ACHN (cell line): ENCODE data around the gene LSM7.
A peak's percentile ranks its signal among the peaks of the same experiment; 100 is the strongest.

Source experiments
- DNase-seq: peaks from one replicate; pipeline ENCODE4 v3.0.0-alpha.2; 2015
- in situ Hi-C: cut with HindIII; loops from 2 replicates; pipeline ENCODE4 v1.10.0; 2017; ENCODE audit warnings: low sequenced_read_pairs, low pct_ligation_motif_present, low pct_unique_long_range_greater_than_20kb

The LSM7 gene

DNA sequence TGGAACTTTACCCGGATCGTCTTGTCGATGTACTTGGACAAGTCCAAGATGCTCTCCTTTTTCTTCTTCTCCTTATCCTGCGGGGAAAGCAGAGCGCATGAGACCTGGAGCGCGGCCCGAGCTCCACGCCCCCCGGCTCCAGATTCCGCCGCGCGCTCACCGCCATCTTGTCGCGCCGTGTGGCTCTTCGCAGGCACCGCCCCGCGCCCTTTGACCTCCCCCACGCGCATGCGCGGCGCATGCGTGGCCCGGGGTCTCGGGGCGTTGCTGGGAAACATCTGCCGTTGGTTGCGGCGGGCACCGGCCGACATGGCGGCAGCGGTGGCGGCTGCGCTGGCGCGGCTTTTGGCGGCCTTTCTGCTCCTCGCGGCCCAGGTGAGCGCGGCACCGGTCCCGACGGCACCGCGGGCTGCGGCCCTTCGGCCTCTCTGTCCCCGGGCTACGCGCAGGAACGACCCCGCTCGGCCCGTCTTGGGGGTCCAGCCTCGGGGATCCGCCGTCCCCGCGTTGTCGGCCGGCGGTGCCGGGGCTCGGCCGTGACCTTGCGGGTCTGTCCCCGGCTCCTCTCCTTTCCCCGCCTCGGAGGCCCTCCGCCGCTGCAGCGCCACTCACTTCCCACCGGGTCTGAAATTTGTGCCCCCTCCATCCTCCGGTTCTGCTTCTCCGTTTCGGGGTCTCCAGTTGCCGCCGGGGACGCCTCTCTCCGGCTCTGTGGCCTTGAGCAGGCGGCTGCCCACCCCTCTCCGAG, at the start of gene LSM7, which contains the start of gene SPPL2B:
LSM7 (minus strand) TSS at position 186 of the 748 bp plus-strand sequence; CDS start at position 166, 20 bp downstream.
SPPL2B (plus strand) TSS at position 284 of the 748 bp plus-strand sequence; CDS start at position 310, 26 bp downstream.
- peak; percentile 85 for DNase-seq
- in situ Hi-C loops = no loop called here

DNA sequence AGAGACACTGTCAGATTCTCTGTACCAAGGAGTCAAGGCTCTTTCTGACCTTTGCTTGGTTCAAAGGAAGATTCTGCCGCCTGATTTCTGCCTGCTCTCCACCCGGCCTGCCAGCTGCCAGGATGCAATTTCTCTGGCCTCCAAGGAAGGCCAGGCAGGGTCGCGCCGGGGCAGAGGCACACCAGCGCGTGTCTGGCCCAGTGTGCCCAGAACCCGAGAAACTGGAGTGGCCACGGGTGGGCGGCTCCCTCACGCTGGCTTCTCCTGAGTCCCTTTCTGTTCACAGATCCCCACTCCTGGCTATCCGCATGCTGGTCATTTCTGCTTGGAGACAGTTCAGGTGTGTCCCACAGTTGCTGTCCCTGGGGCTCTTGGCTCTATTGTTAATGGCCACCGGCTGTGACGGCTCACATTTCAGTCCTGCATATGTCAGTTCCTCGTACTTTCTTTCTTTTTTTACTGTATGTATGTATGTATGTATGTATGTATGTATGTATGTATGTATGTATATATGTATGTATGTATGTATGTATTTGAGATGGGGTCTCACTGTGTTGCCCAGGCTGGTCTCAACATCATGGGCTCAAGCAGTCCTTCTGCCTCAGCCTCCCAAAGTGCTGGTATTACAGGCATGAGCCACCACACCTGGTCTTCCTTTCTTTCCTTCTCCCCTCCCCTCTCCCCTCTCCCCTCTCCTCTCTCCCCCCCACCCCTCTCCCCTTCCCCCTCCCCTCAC, 48.6 kb upstream of the LSM7 start:
- no peak for DNase-seq
- in situ Hi-C loops = no loop called here

DNA sequence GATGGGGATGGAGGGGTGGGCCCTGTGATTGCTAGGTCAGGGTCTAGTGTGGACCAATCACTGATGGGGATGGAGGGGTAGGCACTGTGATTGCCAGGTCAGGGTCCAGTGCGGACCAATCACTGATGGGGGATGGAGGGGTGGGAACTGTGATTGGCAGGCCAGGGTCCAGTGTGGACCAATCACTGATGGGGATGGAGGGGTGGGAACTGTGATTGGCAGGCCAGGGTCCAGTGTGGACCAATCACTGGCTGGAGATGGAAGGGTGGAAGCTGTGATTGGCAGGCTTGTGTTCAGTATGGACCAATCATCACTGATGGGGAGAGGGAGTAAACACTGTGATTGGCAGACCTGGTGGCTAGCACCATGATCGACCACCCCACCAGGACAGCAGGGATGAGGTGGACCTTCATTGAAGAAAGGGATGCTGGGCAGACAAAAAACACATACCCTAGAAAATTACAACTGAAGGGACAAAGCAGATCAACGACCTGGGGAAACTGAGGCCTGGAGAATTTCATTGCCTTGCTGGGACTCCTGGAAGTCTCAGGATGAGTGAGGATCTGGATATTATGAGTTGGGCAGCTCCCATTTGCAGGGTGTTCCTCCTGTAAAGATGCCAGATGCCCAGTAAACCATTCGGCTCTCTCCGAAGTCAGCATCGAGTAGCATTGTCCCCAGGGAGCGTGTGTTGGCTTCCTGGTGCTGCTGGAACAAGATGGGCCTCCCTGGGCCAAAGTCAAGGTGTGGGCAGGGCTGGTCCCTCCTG, 47.2 kb upstream of the LSM7 start:
- in situ Hi-C loops = no loop called here
- DNase-seq = no peak

DNA sequence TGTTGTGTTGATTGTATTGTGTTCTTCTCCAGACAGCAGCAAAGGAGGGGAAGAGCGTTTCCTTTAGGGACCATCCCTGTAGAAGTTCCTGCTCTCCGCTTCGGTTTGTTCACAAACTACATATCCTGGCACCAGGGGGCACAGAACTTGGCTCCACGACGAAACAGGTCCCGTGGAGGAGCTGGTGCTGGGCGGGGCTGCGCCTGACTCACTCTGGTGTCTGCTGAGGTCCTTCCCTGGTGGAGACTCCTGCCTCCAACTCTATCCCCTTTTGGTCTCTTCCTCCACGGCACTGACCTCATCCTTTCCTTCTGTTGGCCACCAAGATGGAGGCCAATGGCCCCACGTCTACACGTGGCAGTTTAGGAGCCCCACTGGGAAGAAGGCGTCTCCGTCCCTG, 46.4 kb upstream of the LSM7 start:
- no peak for DNase-seq
- in situ Hi-C loops = no loop called here

DNA sequence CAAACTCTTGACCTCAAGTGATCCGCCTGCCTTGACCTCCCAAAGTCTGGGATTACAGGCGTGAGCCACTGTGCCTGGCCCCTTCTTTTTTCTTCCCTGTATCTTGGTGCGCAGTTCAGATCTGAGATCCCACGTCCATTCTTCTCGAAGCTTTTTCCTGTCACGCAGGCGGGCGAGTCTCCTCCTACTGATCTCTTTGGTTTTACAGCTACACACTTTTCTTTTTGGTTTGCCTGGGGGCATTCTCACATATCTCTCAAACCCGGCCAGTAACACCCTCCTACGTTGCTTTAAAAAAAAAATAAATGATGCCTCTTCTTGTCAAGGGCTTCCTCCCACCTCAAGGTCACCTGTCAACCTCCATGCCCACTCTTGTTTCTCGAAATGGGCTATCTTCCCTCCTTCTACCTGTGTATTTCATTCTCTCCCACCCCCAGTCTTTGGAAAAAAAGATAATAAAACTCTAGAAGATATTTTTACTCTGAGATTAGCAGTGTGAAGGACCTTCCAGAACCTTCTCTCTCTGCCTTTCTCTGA, 43.8 kb upstream of the LSM7 start:
- no peak for DNase-seq
- in situ Hi-C loops = no loop called here

DNA sequence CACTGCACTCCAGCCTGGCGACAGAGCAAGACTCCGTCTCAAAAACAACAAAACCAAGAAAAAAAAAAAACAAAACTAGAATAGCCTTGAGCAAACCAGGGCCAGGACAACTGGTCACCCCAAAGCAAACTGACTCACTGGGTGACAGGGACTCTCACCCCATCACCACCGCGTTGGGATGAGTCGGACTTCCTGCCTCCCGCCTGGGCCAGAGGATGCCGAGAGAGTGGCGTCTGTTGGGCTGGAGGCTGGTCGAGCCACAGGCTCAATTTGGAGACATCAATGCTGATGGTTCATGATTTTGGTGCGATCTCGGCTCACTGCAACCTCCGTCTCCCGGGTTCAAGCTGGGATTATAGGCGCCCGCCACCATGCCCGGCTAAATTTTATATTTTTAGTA, 43.3 kb upstream of the LSM7 start:
- in situ Hi-C loops = no loop called here
- DNase-seq = no peak

DNA sequence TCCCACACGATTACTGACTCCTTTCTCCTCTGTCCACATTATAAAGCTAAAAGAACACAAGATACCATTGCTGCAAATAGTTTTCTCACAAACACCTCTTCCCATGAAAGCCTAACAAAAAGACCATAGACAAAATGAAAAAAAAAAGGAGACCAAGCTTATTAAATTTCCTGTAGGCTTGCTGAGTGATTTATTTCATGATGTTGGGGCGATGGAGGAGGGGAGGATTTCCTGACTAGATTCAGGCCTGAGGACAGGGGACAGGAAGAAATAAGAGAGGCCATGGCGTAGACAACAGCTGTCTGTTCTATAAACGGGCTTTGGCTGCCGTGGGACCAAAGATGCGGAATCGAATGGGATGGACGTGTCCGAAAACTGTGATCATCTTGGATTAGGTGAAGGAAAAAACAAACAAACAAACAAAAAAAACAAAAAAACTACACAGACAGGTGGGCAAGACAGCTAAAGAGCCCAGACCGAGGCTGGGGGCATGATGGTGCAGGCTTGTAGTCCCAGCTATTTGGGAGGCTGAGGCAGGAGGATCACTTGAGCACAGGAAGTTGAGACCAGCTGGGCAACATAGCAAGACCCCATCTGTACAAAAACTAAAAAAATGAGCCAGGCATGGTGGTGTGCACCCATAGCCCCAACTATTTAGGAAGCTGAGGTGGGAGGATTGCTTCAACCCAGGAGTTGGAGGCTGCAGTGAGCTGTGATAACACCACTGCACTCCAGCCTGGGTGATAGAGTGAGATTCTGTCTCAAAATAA, 37.0 kb upstream of the LSM7 start:
- no peak for DNase-seq
- in situ Hi-C loops = no loop called here

DNA sequence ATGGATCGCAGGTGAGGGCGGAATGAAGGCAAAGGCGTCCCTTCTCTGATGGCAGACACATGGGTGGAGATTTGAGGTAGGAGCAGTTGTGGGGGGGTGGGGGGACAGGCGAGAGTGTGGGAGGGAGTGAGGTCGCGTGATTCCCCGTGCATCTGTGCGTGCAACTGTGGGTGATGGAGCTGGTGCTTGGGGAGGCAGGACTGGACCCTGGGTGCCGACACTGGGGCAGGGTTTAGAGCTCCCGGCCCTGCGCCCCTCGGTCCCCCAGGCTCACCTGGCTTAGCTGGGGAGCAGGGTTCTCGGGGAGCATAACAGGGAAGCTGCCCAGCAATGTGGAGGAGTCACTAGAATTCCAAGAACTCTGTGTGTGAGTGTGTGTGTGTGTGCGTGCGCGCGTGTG, 35.0 kb upstream of the LSM7 start:
- in situ Hi-C loops = no loop called here

DNA sequence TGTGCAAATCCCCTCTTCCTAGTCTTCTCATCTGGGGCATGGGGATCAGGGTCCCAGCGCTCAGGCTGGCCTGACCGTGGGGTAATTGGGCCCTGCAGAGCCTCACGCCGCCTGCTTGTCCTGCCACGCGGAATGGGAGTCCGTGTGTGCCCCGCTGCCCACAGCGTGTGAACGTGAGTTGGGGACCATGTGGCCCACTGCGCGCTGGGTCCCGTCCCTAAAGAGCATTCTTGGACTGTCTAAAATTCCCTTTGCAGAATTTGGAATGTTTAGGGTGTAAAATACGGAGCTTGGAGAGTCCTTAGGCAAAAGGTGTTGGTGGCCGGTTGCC, 34.5 kb upstream of the LSM7 start:
- no peak for DNase-seq
- in situ Hi-C loops = no loop called here

More for the DNA sequence above, 35.0 kb upstream of the LSM7 start:
- no peak for DNase-seq

DNA sequence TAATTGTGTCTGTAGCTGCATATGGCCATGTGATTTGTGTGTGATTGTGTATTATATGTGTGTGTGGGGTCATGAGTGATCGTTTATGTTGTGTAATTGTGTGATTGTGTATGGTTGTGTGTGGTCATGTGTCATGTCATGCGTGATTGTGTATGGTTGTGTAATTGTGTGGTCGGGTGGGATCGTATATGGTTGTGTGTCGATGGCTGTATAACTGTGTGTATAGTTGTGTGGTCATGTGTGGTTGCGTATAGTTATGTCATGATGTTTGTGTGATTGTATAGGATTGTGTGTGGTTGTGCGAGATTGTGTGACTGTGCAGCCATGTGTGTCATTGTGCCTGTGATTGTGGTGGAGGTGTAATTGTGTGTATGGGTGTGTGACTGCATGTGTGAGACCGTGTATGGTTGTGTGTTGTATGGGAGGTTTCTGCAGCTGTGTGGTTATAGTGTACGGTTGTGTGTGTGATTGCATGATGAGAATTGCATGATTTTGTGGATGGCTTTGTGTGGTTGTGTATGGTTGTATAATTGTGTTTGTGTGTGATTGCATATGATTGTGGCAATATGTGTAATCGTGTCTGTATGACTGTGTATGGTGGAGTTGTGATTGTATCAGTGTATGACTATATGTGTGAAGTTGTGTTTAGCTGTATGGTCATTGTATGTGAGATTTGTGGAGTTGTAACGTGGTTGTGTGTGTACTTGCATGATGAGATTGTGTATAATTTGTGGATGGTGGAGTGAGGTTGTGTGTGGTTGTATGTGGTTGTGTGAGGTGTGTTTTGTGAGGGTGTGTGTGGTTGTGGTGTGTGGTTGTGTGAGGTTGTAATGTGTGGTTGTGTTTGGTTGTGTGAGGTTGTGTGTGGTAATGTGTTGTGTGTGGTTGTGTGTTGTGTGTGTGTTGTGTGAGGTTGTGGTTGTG, 33.9 kb upstream of the LSM7 start:
- in situ Hi-C loops = no loop called here
- no peak for DNase-seq

DNA sequence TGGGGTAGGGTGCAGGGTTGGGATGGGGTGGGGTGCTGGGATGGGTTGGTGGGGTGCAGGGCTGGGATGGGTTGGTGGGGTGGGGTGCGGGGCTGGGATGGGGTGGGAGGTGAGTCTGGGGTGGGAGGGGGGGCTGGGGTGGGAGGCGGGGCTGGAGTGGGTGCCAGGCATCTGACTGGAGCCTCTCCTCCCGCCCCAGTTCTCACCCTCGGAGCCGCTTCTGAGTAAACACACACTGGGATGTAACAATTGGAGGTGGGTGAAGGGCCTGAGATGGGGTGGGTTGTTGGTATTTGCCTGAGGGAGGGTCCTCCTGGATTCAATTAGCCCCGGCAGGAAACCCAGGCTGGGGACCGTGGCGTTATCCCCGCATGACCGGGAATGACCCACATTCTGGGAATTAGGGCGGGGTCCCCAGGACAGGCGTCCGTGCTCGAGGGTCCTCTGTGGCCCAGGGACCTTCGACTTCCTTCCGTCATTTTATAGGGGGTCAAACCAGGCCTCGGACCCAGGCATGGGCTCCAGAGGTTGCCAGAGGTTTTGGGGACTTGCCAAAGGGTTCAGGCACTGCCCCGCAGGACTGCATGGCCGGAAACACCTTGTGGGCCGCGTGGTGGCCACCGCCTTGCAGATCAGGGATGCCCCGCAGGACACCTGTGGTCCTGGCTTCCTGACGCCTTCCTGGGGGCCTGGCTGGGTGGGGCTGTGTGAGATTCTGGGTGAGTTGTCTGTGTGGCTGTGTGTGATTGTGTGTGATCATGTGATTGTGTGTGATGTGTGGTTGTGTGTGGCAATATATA, 33.1 kb upstream of the LSM7 start:
- DNase-seq = no peak
- in situ Hi-C loops = no loop called here

DNA sequence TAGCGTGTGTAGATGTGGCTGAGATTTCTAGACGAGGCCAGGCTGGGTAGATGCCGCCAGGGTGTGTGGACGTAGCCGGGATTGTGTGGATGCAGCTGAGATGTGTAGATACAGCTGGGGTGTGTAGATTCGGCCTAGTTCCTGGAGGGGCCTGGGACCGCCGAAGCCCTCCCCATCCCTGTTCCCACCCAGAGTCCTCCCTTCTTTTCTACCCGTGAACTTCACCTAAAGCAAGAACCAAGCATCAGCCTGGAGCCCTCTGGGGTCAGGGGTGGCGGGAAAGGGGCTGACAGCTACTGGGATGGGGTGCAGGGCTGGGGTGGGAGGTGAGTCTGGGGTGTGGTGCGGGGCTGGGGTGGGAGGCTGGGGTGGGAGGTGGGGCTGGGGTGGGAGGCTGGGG, 32.4 kb upstream of the LSM7 start:
- in situ Hi-C loops = no loop called here
- no peak for DNase-seq

DNA sequence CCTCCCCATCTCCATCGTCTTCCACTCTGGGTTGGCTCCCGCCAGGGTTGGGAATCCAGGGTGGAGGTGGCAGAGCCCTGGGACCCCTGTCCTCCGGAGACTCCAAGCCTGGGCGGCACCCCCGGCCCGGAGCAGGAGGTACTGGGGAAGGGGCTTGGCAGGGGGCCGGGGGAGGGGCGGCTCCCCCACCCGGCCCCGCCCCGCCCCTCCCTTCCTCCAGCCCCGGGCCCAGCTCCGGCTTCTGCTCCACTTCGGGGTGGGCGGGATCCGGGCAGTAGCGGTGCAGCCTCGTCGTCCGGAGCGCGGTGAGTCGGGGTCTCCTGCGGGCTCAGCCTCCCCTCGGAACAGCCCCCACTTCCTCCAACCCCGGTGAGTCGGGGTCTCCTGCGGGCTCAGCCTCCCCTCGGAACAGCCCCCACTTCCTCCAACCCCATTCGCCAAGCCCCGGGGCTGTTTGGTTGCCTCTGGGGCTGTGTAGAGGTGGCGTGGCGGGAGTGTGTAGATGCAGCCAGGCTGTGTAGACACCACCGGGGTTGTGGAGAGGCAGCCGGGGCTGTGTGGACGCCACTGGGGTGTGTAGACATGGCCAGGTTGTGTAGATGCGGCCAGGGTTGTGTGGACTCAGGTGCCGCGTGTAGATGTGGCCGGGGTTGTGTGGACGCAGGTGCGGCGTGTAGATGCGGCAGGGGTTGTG, 31.8 kb upstream of the LSM7 start, which contains the start of gene TMPRSS9:
TMPRSS9 (plus strand) TSS at position 274 of the 694 bp plus-strand sequence. CDS start 29,521 bp downstream, outside the sequence.
- DNase-seq = no peak
- in situ Hi-C loops = no loop called here

DNA sequence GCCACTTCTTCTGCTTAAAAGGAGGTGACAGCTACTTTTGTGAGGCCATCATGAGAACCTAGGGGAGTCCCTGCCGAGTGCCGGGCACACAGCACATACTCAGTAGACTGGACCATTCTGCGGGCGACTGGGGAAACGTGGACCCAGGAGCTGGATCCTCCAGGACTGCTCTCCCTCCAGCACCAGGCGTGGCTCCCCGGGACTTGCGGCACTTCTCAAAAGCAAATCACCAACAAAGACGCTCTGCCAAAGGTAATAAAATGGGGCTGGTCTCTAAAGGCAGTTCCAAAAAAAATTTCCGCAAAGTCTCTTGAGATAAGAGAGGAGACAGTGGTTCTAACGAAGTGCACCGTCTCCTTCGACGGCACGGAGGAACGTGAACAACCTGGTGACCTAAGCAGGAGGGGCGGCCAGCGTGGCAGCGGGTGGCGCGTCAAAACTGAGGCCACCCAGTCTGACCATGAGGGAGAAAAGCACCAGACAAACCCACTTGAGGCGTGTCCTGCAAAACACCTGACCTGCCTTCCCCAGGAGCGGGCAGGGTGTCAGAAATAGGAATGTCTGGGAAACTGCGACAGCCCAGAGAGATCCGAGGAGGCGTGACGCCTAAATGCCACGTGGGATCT, 30.3 kb upstream of the LSM7 start:
- no peak for DNase-seq
- in situ Hi-C loops = no loop called here

DNA sequence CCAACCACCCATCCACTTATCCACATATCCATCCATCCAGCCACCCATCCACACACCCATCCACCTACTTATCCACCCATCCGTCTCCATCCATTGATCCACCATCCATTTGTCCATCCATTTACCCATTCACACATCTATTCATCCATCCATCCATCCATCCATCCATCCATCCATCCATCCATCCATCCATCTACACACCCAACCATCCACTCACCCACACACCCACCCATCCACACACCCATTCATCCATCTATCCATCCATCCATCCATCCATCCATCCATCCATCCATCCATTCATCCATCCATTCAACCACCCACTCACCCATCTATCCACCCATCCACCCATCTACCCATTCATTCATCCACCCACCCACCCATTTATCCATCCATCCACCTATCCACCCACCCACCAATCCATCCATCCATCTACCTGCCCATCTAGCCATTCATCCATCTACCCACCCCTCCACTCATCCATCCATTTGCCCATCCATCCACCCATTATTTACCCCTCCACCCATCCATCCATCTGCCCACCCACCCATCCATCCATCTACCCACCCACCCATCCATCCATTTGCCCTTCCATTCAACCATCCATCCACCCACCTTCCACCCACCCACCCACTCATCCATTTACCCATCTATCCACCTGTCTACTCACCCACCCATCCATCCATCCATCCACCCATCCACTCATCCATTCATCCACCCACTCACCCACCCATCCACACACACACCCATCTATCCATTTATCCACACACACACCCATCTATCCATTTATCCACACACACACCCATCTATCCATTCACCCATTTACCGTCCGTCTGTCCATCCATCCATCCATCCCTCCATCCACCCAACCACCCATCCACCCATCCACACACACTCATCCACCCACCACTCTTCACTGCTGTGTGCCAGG, 29.2 kb upstream of the LSM7 start:
- in situ Hi-C loops = no loop called here
- no peak for DNase-seq
